ENCODE measurements around the gene R3HDML. TPM values are rescaled to one million over a fixed set of nuclear protein-coding genes. Genes with fewer than 3 reads are reported as not detected.
A peak's percentile ranks its signal among the peaks of the same experiment; 100 is the strongest.

Gene R3HDML
- total and polyA plus RNA-seq, 2 of the 13 experiments (the other 11 are each of a cell fraction or from before 2014, with no cell fraction given) = not detected

- 0 out of 2 replicates have a peak, but pooled peaks have one; percentile 50 for TF ChIP-seq ZNF790 (CRISPR knock-in tag; IDR thresholded peaks at IDR 0.05; ENCODE audit: borderline replicate concordance)
- no peak for TF ChIP-seq AFF4 (CRISPR knock-in tag; IDR thresholded peaks at IDR 0.05)
- 0 out of 2 replicates have a peak, but pooled peaks have one; percentile 13 for TF ChIP-seq SMAD9 (CRISPR knock-in tag; IDR thresholded peaks at IDR 0.05)
- TF ChIP-seq ZNF205 (CRISPR knock-in tag; IDR thresholded peaks at IDR 0.05) = 0 out of 2 replicates have a peak, but pooled peaks have one; percentile 13
- TF ChIP-seq ZNF740 (CRISPR knock-in tag; IDR thresholded peaks at IDR 0.05) = 0 out of 2 replicates have a peak, but pooled peaks have one; percentile 9
- no peak for TF ChIP-seq SALL1 (CRISPR knock-in tag; IDR thresholded peaks at IDR 0.05)
- TF ChIP-seq ZNF275 (CRISPR knock-in tag; IDR thresholded peaks at IDR 0.05; ENCODE audit: borderline replicate concordance) = no peak
- TF ChIP-seq ZFP36 (IDR thresholded peaks at IDR 0.05; ENCODE audit: borderline replicate concordance, low read depth, low read length, partially characterized antibody) = no peak
- no peak for TF ChIP-seq THAP7 (CRISPR knock-in tag; IDR thresholded peaks at IDR 0.05)
- peak; percentile 95 for TF ChIP-seq ZMYM3 (CRISPR knock-in tag; IDR thresholded peaks at IDR 0.05)
- TF ChIP-seq MAZ (IDR thresholded peaks at IDR 0.05; ENCODE audit: borderline replicate concordance, low read depth, low read length) = no peak
- no peak for TF ChIP-seq MAZ (CRISPR knock-in tag; IDR thresholded peaks at IDR 0.05; ENCODE audit: low read depth)
- TF ChIP-seq ZNF703 (CRISPR knock-in tag; IDR thresholded peaks at IDR 0.05; ENCODE audit: borderline replicate concordance) = 0 out of 2 replicates have a peak, but pooled peaks have one; percentile 30
- 0 out of 2 replicates have a peak, but pooled peaks have one; percentile 10 for TF ChIP-seq DR1 (CRISPR knock-in tag; IDR thresholded peaks at IDR 0.05)
- TF ChIP-seq ZMAT5 (CRISPR knock-in tag; IDR thresholded peaks at IDR 0.05; ENCODE audit: borderline replicate concordance, low read depth) = no peak
- TF ChIP-seq SKI (IDR thresholded peaks at IDR 0.05; ENCODE audit: partially characterized antibody) = no peak
- TF ChIP-seq CBX1 (IDR thresholded peaks at IDR 0.05; ENCODE audit: low read depth) = peak; percentile 79
- no peak for TF ChIP-seq ZFP36L2 (CRISPR knock-in tag; IDR thresholded peaks at IDR 0.05)
- TF ChIP-seq GPBP1L1 (CRISPR knock-in tag; IDR thresholded peaks at IDR 0.05) = no peak
- no peak for TF ChIP-seq KMT2A (CRISPR knock-in tag; IDR thresholded peaks at IDR 0.05)
- TF ChIP-seq ZKSCAN8 (CRISPR knock-in tag; IDR thresholded peaks at IDR 0.05; ENCODE audit: borderline replicate concordance) = peak; percentile 98
- TF ChIP-seq MBNL3 (CRISPR knock-in tag; conservative IDR thresholded peaks at IDR 0.05) = no peak
- TF ChIP-seq ONECUT2 (CRISPR knock-in tag; IDR thresholded peaks at IDR 0.05) = no peak
Measured at GRCh38 chr20:44354979-44355497, 18.2 kb downstream of the R3HDML start (continued).

All from HepG2 (cell line).